Stimulated activated CD8-positive, alpha-beta memory T cell treated with anti-CD3 and anti-CD28 coated beads, Interleukin-15, amount 100 ng/mL, for 1 hour (primary cell): ENCODE data around the gene RAD54L.
"Not testable (repeated sequence)": the region's sequence is repeated elsewhere in the genome, so short reads cannot be mapped to it uniquely, and the experiment has no call there.

ENCODE experiments used
- DNase-seq: peaks from one replicate; pipeline ENCODE4 v3.0.0-alpha.2; 2020; ENCODE audit warnings: low read depth

The RAD54L gene

DNA sequence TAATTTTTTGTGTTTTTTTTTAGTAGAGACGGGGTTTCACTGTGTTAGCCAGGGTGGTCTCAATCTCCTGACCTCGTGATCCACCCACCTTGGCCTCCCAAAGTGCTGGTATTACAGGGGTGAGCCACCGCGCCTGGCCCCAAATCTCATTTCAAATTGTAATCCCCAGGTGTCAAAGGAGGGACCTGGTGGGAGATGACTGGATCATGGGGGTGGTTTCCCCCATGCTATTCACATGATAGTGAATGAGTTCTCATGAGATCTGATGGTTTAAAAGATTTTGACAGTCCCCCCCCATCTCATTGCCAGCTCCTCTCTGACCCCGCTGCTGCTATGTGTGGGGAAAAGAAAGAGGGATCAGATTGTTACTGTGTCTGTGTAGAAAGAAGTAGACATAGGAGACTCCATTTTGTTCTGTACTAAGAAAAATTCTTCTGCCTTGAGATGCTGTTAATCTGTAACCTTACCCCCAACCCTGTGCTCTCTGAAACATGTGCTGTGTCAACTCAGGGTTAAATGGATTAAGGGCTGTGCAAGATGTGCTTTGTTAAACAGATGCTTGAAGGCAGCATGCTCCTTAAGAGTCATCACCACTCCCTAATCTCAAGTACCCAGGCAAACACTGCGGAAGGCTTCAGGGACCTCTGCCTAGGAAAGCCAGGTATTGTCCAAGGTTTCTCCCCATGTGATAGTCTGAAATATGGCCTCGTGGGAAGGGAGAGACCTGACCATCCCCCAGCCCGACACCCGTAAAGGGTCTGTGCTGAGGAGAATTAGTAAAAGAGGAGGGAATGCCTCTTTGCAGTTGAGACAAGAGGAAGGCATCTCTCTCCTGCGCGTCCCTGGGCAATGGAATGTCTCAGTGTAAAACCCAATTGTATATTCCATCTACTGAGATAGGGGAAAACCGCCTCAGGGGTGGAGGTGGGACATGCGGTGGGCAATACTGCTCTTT is 72.7 kb downstream of the RAD54L start:
- DNase-seq, result not testable (repeated sequence)

DNA sequence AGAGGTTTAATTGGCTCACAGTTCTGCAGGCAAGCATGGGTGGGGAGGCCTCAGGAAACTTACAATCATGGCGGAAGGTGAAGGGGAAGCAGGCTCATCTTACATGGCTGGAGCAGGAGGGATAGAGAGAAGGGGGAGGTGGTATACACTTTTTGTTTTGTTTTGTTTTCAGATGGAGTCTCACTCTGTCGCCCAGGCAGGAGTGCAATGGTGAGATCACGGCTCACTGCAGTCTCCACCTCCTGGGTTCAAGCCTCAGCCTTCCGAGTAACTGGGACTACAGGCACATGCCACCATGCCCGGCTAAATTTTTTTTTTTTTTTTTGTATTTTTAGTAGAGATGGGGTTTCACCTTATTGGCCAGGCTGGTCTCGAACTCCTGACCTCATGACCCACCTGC is 74.6 kb downstream of the RAD54L start:
- DNase-seq, result not testable (repeated sequence)

- not testable (repeated sequence) for DNase-seq
These were observed 77.9 kb downstream of the RAD54L start for GRCh38 chr1:46325285-46326076.
